Body of pancreas (tissue), 4 donors: Measurements from ENCODE around the gene MYORG. TPM values are rescaled to one million over a fixed set of nuclear protein-coding genes. Genes with fewer than 3 reads are reported as not detected.

Experiments used
- ATAC-seq: fragments of 150-250 bp; one replicate; pipeline ENCODE4 v1.9.1; 2016
- DNase-seq, 4 donors: peaks; one replicate each; pipeline ENCODE4 v3.0.0-alpha.2; 2019
- H3K27ac ChIP-seq, 4 donors: fragments of 200-600 bp; sonication (generic); 1 replicate in 3 of 4; 2 replicates in 1 of 4; pipeline versions ENCODE4 v1.5.1 to v1.6.1; 2016 to 2019; ENCODE audit warnings: mild to moderate bottlenecking in 1 of 4, mixed read lengths in 1 of 4, moderate library complexity in 1 of 4
- H3K27me3 ChIP-seq, 2 donors: fragments of 200-600 bp; sonication (generic); one replicate each; pipeline ENCODE4 v1.6.0; 2016; ENCODE audit warnings: mild to moderate bottlenecking in 1 of 2
- H3K36me3 ChIP-seq, 2 donors: fragments of 200-600 bp; sonication (generic); replicated peaks in 1 of 2; 2 replicates each; pipeline ENCODE4 v1.5.1; 2016; ENCODE audit warnings: low read depth in 2 of 2; ENCODE audit not compliant: insufficient read depth in 1 of 2
- H3K4me1 ChIP-seq: fragments of 200-600 bp; sonication (generic); one replicate; pipeline ENCODE4 v1.6.0; 2016
- H3K4me3 ChIP-seq, 2 donors: fragments of 200-600 bp; sonication (generic); 1 replicate in 1 of 2; 2 replicates in 1 of 2; pipeline ENCODE4 v1.5.1; 2016 to 2019
- H3K9me3 ChIP-seq, 3 donors: fragments of 200-600 bp; sonication (generic); 1 replicate in 2 of 3; 2 replicates in 1 of 3; pipeline ENCODE4 v1.5.1; 2016
- CTCF ChIP-seq, 7 experiments: fragments of 450-650 bp in 4 of 7; fragments of 200-600 bp in 3 of 7; sonication (generic) in 3 of 7; IDR thresholded peaks; one replicate each; pipeline ENCODE4 v1.5.1; 2016 to 2019; ENCODE audit warnings: antibody characterized with exemption in 7 of 7
- POLR2A ChIP-seq, 3 donors: fragments of 450-650 bp; IDR thresholded peaks; one replicate each; pipeline ENCODE4 v1.6.1; 2016; ENCODE audit warnings: antibody characterized with exemption in 3 of 3, mild to moderate bottlenecking in 2 of 3
- WGBS, 2 donors: methylation state at CpG; one replicate each; pipeline ENCODE4 v1.1.5; 2017; 5-methylcytosine and 5-hydroxymethylcytosine counted together
- intact Hi-C: fragments of 100-400 bp; cut with DNase I; formaldehyde crosslinking; loops from one replicate; pipeline ENCODE4 v1.15.1; 2023
- total RNA-seq, 2 donors: library from RNA; depleted of rRNA; stranded (reverse); fragments of >200 nt; gene quantifications; one replicate each; pipeline ENCODE4 v1.1.0, GENCODE V29; 2016

MYORG gene
- total RNA-seq, 2 donors from 2014 or later = 11.2 to 11.9 TPM

- WGBS, 2 donors = 10 to 16% methylated on average over 1 of the region's 1 CpG
- peaks cover 36% of the 10 kb centered on the region for H3K4me1 ChIP-seq
- no peaks in the 10 kb centered on the region for H3K9me3 ChIP-seq
- intact Hi-C loops = no loop called here
- no peaks in the 10 kb centered on the region for H3K27me3 ChIP-seq
- H3K4me3 ChIP-seq = no peak overlapping the region
- ATAC-seq (no peak), DNase-seq (peak in 3 of 4 donors; percentile 44 to 50 (median 48))
- H3K36me3 ChIP-seq = no peaks in the 10 kb centered on the region
- no peak for TF ChIP-seq POLR2A (IDR thresholded peaks at IDR 0.05)
- no peak for TF ChIP-seq CTCF (IDR thresholded peaks at IDR 0.05)
- peak overlapping the region; percentile 53 to 66 (median 63) for H3K27ac ChIP-seq
Observed at GRCh38 chr9:34334337-34334824, 42.3 kb downstream of the MYORG start.

GRCh38 chr9:34333836-34334235 is 42.9 kb downstream of the MYORG start:
- no peaks in the 10 kb centered on the region for H3K36me3 ChIP-seq
- DNase-seq (no peak), ATAC-seq (no peak)
- peaks cover 36% of the 10 kb centered on the region for H3K4me1 ChIP-seq
- no peaks in the 10 kb centered on the region for H3K9me3 ChIP-seq
- no peak for TF ChIP-seq CTCF (IDR thresholded peaks at IDR 0.05)
- intact Hi-C loops = no loop called here
- peak overlapping the region in 3 of 4 donors; percentile 53 to 66 (median 65) for H3K27ac ChIP-seq
- 54% methylated on average over 3 of the region's 3 CpGs for WGBS, 2 donors
- H3K4me3 ChIP-seq = no peak overlapping the region
- no peaks in the 10 kb centered on the region for H3K27me3 ChIP-seq

- peak in 1 of 4 donors; percentile 42 for DNase-seq
- peaks cover 43% of the 10 kb centered on the region for H3K4me1 ChIP-seq
- ATAC-seq = no peak
- peak; percentile 31 to 90 (median 81) for TF ChIP-seq CTCF (IDR thresholded peaks at IDR 0.05)
- TF ChIP-seq POLR2A (IDR thresholded peaks at IDR 0.05) = no peak
- no peaks in the 10 kb centered on the region for H3K36me3 ChIP-seq
- no peaks in the 10 kb centered on the region for H3K9me3 ChIP-seq
- no peak overlapping the region for H3K4me3 ChIP-seq
- 19 to 24% methylated on average over 7 of the region's 7 CpGs for WGBS, 2 donors
- H3K27me3 ChIP-seq = no peaks in the 10 kb centered on the region
- intact Hi-C loops = no loop called here
- H3K27ac ChIP-seq = peak overlapping the region in 2 of 4 donors; percentile 9 to 24
Observed at GRCh38 chr9:34332076-34332964, 44.4 kb downstream of the MYORG start.

- no peaks in the 10 kb centered on the region for H3K36me3 ChIP-seq
- WGBS, 2 donors = 68 to 70% methylated on average over 1 of the region's 1 CpG
- no peaks in the 10 kb centered on the region for H3K27me3 ChIP-seq
- TF ChIP-seq CTCF (IDR thresholded peaks at IDR 0.05) = no peak
- no peak for TF ChIP-seq POLR2A (IDR thresholded peaks at IDR 0.05)
- intact Hi-C loops = no loop called here
- ATAC-seq (no peak), DNase-seq (no peak)
- no peak overlapping the region for H3K4me3 ChIP-seq
- H3K4me1 ChIP-seq = peaks cover 43% of the 10 kb centered on the region
- H3K9me3 ChIP-seq = no peaks in the 10 kb centered on the region
- H3K27ac ChIP-seq = no peak overlapping the region
Observed at GRCh38 chr9:34331196-34331595, 45.5 kb downstream of the MYORG start.
